HuH-7.5 (cell line): ENCODE results near the gene C1orf226.

Experiments used
- DNase-seq: peaks from one replicate; pipeline ENCODE4 v3.0.0; 2011; ENCODE audit warnings: low spot score

C1orf226 gene

GRCh38 chr1:162365284-162366020, 16.1 kb upstream of the C1orf226 start:
- no peak for DNase-seq

DNA sequence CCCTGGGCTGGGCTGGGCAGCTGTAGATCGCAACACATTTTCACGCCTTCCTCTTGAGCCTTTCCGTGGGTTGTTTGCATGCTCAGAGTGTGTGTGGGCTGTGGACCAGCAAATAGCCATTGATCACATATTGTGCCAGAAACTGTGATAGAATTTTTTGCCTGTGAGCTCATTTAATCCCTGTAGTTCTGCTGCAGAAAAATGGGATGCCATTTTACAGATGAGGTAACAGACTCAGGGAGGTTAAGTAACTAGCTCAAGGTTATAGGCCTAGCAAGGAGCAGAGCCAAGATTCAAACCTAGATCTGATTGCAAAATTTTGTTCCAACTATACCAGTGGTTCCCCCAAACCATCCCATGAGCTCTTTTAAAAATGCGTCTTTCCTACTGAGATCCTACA, 15.4 kb upstream of the C1orf226 start:
- no peak for DNase-seq

DNA sequence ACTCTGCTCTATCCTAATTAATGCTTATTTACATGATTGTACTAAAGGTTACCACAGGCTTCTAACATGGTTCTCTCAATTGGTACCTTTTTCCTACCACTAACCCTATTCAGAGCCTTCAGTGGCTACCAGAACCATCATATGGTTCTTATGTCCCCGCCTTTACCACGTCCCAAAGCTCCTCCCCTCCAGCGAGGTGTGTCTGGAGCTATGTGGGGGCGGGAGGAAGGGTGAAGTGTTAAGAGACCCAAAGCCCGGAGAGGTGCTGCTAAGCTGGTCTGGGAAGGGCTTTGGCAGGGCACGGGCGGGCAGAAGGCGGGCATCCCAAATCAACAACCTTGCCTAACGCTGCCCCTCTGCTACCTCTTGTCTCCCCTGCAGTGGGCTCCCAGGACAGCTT, 14.9 kb upstream of the C1orf226 start:
- no peak for DNase-seq

- no peak for DNase-seq
These were observed 14.5 kb upstream of the C1orf226 start for GRCh38 chr1:162367073-162367472.

DNA sequence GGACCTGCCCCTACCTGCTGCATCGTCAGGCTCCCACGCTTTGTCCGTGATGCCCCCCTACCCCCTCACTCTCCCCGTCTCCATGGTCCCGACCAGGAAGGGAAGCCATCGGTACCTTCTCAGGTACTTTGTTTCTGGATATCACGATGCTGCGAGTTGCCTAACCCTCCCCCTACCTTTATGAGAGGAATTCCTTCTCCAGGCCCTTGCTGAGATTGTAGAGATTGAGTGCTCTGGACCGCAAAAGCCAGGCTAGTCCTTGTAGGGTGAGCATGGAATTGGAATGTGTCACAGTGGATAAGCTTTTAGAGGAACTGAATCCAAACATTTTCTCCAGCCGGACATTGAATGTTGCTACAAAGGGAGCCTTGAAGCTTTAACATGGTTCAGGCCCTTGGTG, 13.8 kb upstream of the C1orf226 start:
- DNase-seq: no peak

DNA sequence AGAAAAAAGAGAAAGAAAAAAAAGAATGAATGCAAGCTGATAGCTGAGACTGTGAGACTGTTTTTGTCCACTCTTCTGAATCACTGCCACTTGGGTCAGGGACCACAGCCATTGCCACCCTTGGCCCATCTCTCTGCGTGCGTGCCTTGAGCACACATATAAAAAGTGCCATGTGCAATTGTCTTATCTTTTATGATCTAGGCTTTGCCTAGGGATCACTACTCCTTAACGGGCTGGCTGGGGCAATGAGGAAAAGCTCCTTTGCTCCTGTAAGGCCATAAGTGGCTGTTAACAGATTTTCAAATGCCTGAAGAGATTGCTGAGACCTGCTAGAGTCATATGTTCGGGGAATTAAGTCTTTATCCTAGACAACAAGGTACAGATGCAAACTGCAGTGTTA, 13.1 kb upstream of the C1orf226 start:
- no peak for DNase-seq

GRCh38 chr1:162369571-162369970, 12.0 kb upstream of the C1orf226 start:
- DNase-seq: no peak

GRCh38 chr1:162370161-162370560, 11.4 kb upstream of the C1orf226 start:
- DNase-seq: no peak

DNA sequence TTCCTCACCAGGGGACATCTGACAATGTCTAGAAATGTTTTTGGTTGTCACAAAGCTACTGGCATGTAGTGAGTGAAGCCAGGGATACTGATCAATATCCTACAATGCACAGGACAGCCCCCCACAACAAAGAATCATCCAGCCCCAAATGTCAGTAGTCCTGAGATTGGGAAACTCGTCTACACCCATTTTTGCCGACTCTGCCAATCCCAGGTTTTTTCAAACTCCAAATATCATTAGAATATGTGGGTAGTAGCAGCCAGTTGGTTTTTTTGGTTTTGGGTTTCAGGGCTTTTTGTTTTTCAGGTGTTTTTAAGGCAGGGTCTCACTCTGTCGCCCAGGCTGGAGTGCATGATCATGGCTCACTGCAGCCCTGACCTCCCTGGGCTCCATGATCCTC, 10.8 kb upstream of the C1orf226 start:
- DNase-seq: no peak

GRCh38 chr1:162371611-162372010, 9.9 kb upstream of the C1orf226 start:
- no peak for DNase-seq

DNA sequence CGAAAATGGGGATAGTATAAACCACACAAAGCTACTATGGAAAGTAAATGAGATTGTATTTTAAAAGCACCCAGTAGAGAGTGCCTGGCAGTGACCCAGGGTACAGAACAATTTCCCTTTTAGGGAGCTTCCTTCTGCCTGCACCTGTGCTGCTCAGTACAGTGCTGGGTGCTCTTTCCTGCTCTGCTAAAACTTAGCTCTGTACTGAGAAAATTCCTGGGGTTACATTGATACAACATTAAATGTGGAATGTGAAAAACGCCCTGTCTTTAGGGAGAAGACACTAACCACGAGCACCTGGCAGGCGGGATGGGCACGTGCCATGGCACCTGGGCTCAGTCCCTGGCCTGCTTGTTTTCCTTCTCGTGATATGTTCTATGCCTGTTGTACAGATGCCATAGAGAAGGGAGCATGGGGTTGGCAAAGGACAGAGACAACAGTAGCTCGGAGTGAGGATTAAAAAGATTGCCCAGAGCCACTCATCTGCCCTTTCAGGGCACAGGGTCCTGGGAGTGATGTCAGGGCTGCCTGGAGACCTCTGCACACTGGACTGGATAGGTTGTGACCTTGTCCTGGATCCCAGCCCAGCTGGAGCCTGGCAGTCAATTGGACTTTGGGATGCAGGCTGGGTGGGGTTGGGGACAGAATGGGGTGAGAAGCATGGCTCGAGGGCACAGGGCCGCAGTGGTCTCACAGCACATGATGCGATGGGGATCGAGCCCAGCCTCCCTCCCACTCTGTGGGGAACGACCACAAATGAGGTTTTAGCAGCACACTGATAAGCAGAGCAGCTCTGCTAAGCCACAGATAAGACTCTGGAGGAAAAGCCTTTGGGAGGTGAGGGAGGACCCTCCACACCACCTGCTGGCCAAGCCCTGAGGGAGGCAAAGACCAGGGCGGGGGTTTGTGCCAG, 9.1 kb upstream of the C1orf226 start:
- DNase-seq: no peak

DNA sequence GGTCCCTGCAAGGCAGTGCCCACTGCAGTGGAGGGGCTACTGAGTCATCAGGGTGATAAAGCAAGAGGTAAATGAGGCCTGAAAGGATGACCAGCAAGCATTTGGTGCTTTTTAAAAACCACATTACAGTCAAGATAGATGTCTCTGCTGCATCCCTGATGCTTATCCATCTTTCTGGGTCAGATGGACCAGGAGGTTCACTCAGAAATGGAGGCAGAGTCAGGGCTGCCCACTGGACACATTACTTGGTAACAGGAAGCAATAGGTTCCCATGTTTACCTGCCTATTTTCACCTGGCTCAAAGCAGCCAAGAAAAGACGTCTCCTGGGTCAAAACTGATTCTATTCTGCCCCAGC, 8.5 kb upstream of the C1orf226 start:
- no peak for DNase-seq

GRCh38 chr1:162373541-162374260, 7.8 kb upstream of the C1orf226 start:
- DNase-seq: no peak

GRCh38 chr1:162374406-162374805, 7.1 kb upstream of the C1orf226 start:
- DNase-seq: no peak

DNA sequence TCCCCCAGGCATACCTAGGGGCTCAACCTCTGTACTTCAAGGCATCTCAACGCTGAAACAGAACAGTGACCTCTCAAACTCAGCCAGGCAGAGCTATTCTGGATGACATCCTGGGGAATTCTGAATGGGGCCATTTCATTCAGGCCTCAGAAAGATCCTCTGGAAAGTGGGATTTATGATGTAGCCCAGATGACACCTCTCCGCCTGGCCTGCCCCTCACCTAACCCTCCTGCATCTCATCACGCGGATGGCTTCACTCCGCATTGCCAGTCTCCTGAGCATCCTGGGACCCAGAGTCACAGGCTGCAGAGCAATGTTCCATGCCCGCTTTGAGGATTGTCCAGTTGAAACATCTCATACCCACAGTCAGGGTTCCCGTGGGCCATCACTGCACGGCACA, 6.1 kb upstream of the C1orf226 start:
- DNase-seq: no peak

- DNase-seq: no peak
These were observed 4.8 kb upstream of the C1orf226 start, which contains the start of gene SPATA46 for GRCh38 chr1:162376691-162377090. TSS of gene SPATA46 (minus strand) at chr1:162376854. CDS start at chr1:162376790, 64 bp downstream.

- DNase-seq: no peak
These were observed 1.3 kb upstream of the C1orf226 start for GRCh38 chr1:162380061-162380846.

- DNase-seq: no peak
These were observed 618 bp downstream of the C1orf226 start for GRCh38 chr1:162381941-162382750.

DNA sequence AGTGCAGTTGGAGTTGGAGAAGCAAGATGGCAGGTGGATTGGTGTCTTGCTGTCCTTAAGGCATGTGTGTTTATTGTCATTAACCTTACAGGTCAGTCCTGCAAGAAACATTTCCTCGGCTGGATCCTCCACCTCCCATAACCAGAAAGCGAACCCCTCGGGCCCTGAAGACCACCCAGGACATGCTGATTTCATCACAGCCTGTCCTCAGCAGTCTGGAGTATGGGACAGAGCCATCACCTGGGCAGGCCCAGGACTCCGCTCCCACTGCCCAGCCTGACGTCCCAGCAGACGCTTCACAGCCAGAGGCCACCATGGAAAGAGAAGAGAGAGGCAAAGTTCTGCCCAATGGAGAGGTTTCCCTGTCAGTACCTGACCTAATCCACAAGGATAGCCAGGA, 1.6 kb downstream of the C1orf226 start:
- DNase-seq: no peak

GRCh38 chr1:162383516-162383915, 2.0 kb downstream of the C1orf226 start:
- DNase-seq: no peak

- no peak for DNase-seq
These were observed 2.6 kb downstream of the C1orf226 start for GRCh38 chr1:162384116-162384515.
